Neuronal stem cell (in vitro differentiated cells): ENCODE data around the gene TSPAN9.

ENCODE experiments used
- DNase-seq: peaks from one replicate; pipeline ENCODE4 v3.0.0-alpha.2; 2013; ENCODE audit warnings: low spot score
- H2AFZ ChIP-seq: one replicate; pipeline ENCODE4 v1.6.1; 2013; ENCODE audit warnings: mild to moderate bottlenecking, low read length, inconsistent platforms
- H2AK5ac ChIP-seq: 2 replicates; pipeline ENCODE4 v1.6.1; 2013; ENCODE audit warnings: low read depth, mild to moderate bottlenecking, inconsistent platforms, low read length, moderate library complexity, mixed read lengths
- H2BK120ac ChIP-seq: 2 replicates; pipeline ENCODE4 v1.6.1; 2013; ENCODE audit warnings: low read depth, mild to moderate bottlenecking, inconsistent platforms, low read length, moderate library complexity, mixed read lengths
- H2BK12ac ChIP-seq: one replicate; pipeline ENCODE4 v1.6.1; 2013; ENCODE audit warnings: low read length, inconsistent platforms
- H2BK15ac ChIP-seq: 2 replicates; pipeline ENCODE4 v1.6.1; 2013; ENCODE audit warnings: mild to moderate bottlenecking, low read length, inconsistent platforms, mixed read lengths
- H2BK5ac ChIP-seq: one replicate; pipeline ENCODE4 v1.6.1; 2013; ENCODE audit warnings: inconsistent platforms, mild to moderate bottlenecking, low read length, moderate library complexity
- H3K14ac ChIP-seq: one replicate; pipeline ENCODE4 v1.6.1; 2013; ENCODE audit warnings: low read length, inconsistent platforms
- H3K18ac ChIP-seq: 2 replicates; pipeline ENCODE4 v1.6.1; 2013; ENCODE audit warnings: low read length, inconsistent platforms
- H3K23ac ChIP-seq: 2 replicates; pipeline ENCODE4 v1.6.1; 2013; ENCODE audit warnings: low read depth, mild to moderate bottlenecking, mixed read lengths, low read length, inconsistent platforms; ENCODE audit not compliant: poor library complexity
- H3K27ac ChIP-seq: replicated peaks from 3 replicates; pipeline ENCODE4 v1.5.1; 2013; ENCODE audit warnings: low read length, inconsistent platforms
- H3K27me3 ChIP-seq, 3 experiments: 2 replicates each; pipeline ENCODE4 v1.6.1; 2013; ENCODE audit warnings: low read length in 3 of 3, mild to moderate bottlenecking in 2 of 3, inconsistent platforms in 1 of 3, low read depth in 1 of 3, mixed read lengths in 1 of 3, moderate library complexity in 1 of 3; ENCODE audit not compliant: control insufficient read depth in 3 of 3, insufficient read depth in 3 of 3
- H3K36me3 ChIP-seq, 2 donors: replicated peaks in 1 of 2; 2 replicates each; pipeline ENCODE4 v1.6.1; 2013; ENCODE audit warnings: low read length in 2 of 2; ENCODE audit not compliant: control insufficient read depth in 2 of 2, insufficient read depth in 2 of 2
- H3K4ac ChIP-seq: 2 replicates; pipeline ENCODE4 v1.6.1; 2013; ENCODE audit warnings: inconsistent platforms, mild to moderate bottlenecking, low read length, moderate library complexity
- H3K4me1 ChIP-seq, 2 donors: 1 replicate in 1 of 2; 2 replicates in 1 of 2; pipeline ENCODE4 v1.6.1; 2013; ENCODE audit warnings: low read length in 2 of 2, low read depth in 1 of 2; ENCODE audit not compliant: control insufficient read depth in 2 of 2, insufficient read depth in 1 of 2
- H3K4me2 ChIP-seq: one replicate; pipeline ENCODE4 v1.6.1; 2013; ENCODE audit warnings: mild to moderate bottlenecking, low read length, inconsistent platforms; ENCODE audit not compliant: insufficient read depth, poor library complexity, severe bottlenecking
- H3K4me3 ChIP-seq, 2 donors: 2 replicates each; pipeline ENCODE4 v1.5.1; 2013; ENCODE audit warnings: low read length in 2 of 2, mild to moderate bottlenecking in 2 of 2, inconsistent platforms in 1 of 2, moderate library complexity in 1 of 2
- H3K79me1 ChIP-seq: one replicate; pipeline ENCODE4 v1.6.1; 2013; ENCODE audit warnings: low read depth, mild to moderate bottlenecking, inconsistent platforms, low read length, moderate library complexity
- H3K9ac ChIP-seq: one replicate; pipeline ENCODE4 v1.6.1; 2013; ENCODE audit warnings: mild to moderate bottlenecking, low read depth, low read length, inconsistent platforms; ENCODE audit not compliant: poor library complexity
- H3K9me3 ChIP-seq, 2 donors: replicated peaks in 1 of 2; 2 replicates each; pipeline versions ENCODE3 to v1.6.1; 2013; ENCODE audit warnings: low read length in 2 of 2, mild to moderate bottlenecking in 2 of 2, inconsistent platforms in 1 of 2, low read depth in 1 of 2, mixed read lengths in 1 of 2, moderate library complexity in 1 of 2; ENCODE audit not compliant: control insufficient read depth in 2 of 2, insufficient read depth in 1 of 2
- H4K8ac ChIP-seq: one replicate; pipeline ENCODE4 v1.6.1; 2013; ENCODE audit warnings: low read depth, mild to moderate bottlenecking, inconsistent platforms, low read length, moderate library complexity
- H4K91ac ChIP-seq: one replicate; pipeline ENCODE4 v1.6.1; 2013; ENCODE audit warnings: low read length, low read depth, mild to moderate bottlenecking, inconsistent platforms; ENCODE audit not compliant: poor library complexity
- WGBS, 2 donors: extraction: QIAGEN DNeasy Blood & Tissue Kit; methylation state at CpG; one replicate each; pipeline ENCODE4 v1.1.7; 2013; ENCODE audit warnings: missing lambda C conversion rate in 2 of 2, mixed read lengths in 1 of 2; ENCODE audit not compliant: insufficient read length in 2 of 2, insufficient replicate concordance in 1 of 2; ENCODE audit errors: extremely low coverage in 2 of 2; 5-methylcytosine and 5-hydroxymethylcytosine counted together

Gene TSPAN9

GRCh38 chr12:3271639-3272038, 194.5 kb downstream of the TSPAN9 start:
- Histone ChIP-seq H4K91ac (no peak overlapping the region), H3K23ac (no peak overlapping the region), H2BK5ac (no peak overlapping the region), H3K27ac (no peak overlapping the region), H3K14ac (no peak overlapping the region), H3K18ac (no peak overlapping the region), H4K8ac (no peak overlapping the region), H3K4me3 (no peak overlapping the region), H3K4me2 (no peak overlapping the region), H2BK120ac (no peak overlapping the region), H2AK5ac (no peak overlapping the region), H3K79me1 (no peaks in the 10 kb centered on the region), H2BK15ac (no peak overlapping the region), H3K4me1 (peaks cover 8 to 9% of the 10 kb centered on the region in 2 donors), H2AFZ (no peak overlapping the region), H3K9ac (no peak overlapping the region), H3K36me3 (no peaks in the 10 kb centered on the region), H3K9me3 (no peaks in the 10 kb centered on the region), H3K27me3 (no peaks in the 10 kb centered on the region), H2BK12ac (no peak overlapping the region), H3K4ac (no peak overlapping the region)
- no CpG with 5 or more reads among the region's 6 CpGs for WGBS, 2 donors
- no peak for DNase-seq

GRCh38 chr12:3272958-3273357, 195.8 kb downstream of the TSPAN9 start:
- no peak overlapping the region for H2AFZ ChIP-seq
- no CpG with 5 or more reads among the region's 9 CpGs for WGBS, 2 donors
- no peak overlapping the region for H3K27ac ChIP-seq
- H3K4me1 ChIP-seq: peaks cover 8 to 9% of the 10 kb centered on the region in 2 donors
- H2BK120ac ChIP-seq: no peak overlapping the region
- H3K27me3 ChIP-seq: no peaks in the 10 kb centered on the region
- H4K8ac ChIP-seq: no peak overlapping the region
- H3K4me3 ChIP-seq: no peak overlapping the region
- H3K9ac ChIP-seq: no peak overlapping the region
- H3K4me2 ChIP-seq: no peak overlapping the region
- peak overlapping the region; percentile 63 for H2AK5ac ChIP-seq
- H2BK5ac ChIP-seq: peak overlapping the region; percentile 66
- H3K18ac ChIP-seq: no peak overlapping the region
- no peak overlapping the region for H2BK15ac ChIP-seq
- H3K9me3 ChIP-seq: no peaks in the 10 kb centered on the region
- no peaks in the 10 kb centered on the region for H3K79me1 ChIP-seq
- no peak overlapping the region for H4K91ac ChIP-seq
- DNase-seq: no peak
- H3K14ac ChIP-seq: no peak overlapping the region
- no peak overlapping the region for H3K4ac ChIP-seq
- H3K23ac ChIP-seq: no peak overlapping the region
- no peaks in the 10 kb centered on the region for H3K36me3 ChIP-seq
- H2BK12ac ChIP-seq: no peak overlapping the region

- H3K18ac ChIP-seq: peak overlapping the region; percentile 77
- peak overlapping the region; percentile 54 for H2AK5ac ChIP-seq
- H3K4me3 ChIP-seq: no peak overlapping the region
- no peak overlapping the region for H2BK120ac ChIP-seq
- H3K4ac ChIP-seq: no peak overlapping the region
- no peaks in the 10 kb centered on the region for H3K36me3 ChIP-seq
- no peak for DNase-seq
- no peak overlapping the region for H3K4me2 ChIP-seq
- H3K79me1 ChIP-seq: no peaks in the 10 kb centered on the region
- H4K8ac ChIP-seq: peak overlapping the region; percentile 9
- no peak overlapping the region for H2BK12ac ChIP-seq
- peaks cover 8 to 9% of the 10 kb centered on the region in 2 donors for H3K4me1 ChIP-seq
- no CpG with 5 or more reads among the region's 7 CpGs for WGBS, 2 donors
- no peaks in the 10 kb centered on the region for H3K27me3 ChIP-seq
- H3K23ac ChIP-seq: peak overlapping the region; percentile 90
- peak overlapping the region; percentile 37 for H3K9ac ChIP-seq
- H3K14ac ChIP-seq: no peak overlapping the region
- H3K27ac ChIP-seq: no peak overlapping the region
- no peak overlapping the region for H2AFZ ChIP-seq
- H4K91ac ChIP-seq: no peak overlapping the region
- no peak overlapping the region for H2BK15ac ChIP-seq
- H3K9me3 ChIP-seq: no peaks in the 10 kb centered on the region
- no peak overlapping the region for H2BK5ac ChIP-seq
These were observed 196.3 kb downstream of the TSPAN9 start for GRCh38 chr12:3273409-3273853.

GRCh38 chr12:3274664-3275063, 197.5 kb downstream of the TSPAN9 start:
- H2AFZ ChIP-seq: no peak overlapping the region
- peak overlapping the region; percentile 36 for H2BK12ac ChIP-seq
- no peaks in the 10 kb centered on the region for H3K36me3 ChIP-seq
- no peak overlapping the region for H3K18ac ChIP-seq
- no peak overlapping the region for H2BK5ac ChIP-seq
- H3K14ac ChIP-seq: no peak overlapping the region
- H4K91ac ChIP-seq: no peak overlapping the region
- H3K27me3 ChIP-seq: no peaks in the 10 kb centered on the region
- no peak overlapping the region for H3K23ac ChIP-seq
- H3K9ac ChIP-seq: no peak overlapping the region
- no peak overlapping the region for H3K27ac ChIP-seq
- peaks cover 6 to 9% of the 10 kb centered on the region in 2 donors for H3K4me1 ChIP-seq
- DNase-seq: no peak
- no peak overlapping the region for H2BK120ac ChIP-seq
- no peaks in the 10 kb centered on the region for H3K79me1 ChIP-seq
- H2BK15ac ChIP-seq: no peak overlapping the region
- no peak overlapping the region for H3K4me2 ChIP-seq
- no peak overlapping the region for H3K4me3 ChIP-seq
- no peak overlapping the region for H4K8ac ChIP-seq
- no peak overlapping the region for H3K4ac ChIP-seq
- no peaks in the 10 kb centered on the region for H3K9me3 ChIP-seq
- peak overlapping the region; percentile 72 for H2AK5ac ChIP-seq
- WGBS, 2 donors: no CpG with 5 or more reads among the region's 13 CpGs
